Middle frontal gyrus (tissue), 1 donor: ENCODE results near the gene SLC25A21.
"Not testable (repeated sequence)": the region's sequence is repeated elsewhere in the genome, so short reads cannot be mapped to it uniquely, and the experiment has no call there.

ENCODE experiments used
- DNase-seq: peaks from one replicate; pipeline ENCODE4 v3.0.0-alpha.2; 2015; ENCODE audit warnings: low spot score; ENCODE audit errors: extremely low spot score

The SLC25A21 gene

DNA sequence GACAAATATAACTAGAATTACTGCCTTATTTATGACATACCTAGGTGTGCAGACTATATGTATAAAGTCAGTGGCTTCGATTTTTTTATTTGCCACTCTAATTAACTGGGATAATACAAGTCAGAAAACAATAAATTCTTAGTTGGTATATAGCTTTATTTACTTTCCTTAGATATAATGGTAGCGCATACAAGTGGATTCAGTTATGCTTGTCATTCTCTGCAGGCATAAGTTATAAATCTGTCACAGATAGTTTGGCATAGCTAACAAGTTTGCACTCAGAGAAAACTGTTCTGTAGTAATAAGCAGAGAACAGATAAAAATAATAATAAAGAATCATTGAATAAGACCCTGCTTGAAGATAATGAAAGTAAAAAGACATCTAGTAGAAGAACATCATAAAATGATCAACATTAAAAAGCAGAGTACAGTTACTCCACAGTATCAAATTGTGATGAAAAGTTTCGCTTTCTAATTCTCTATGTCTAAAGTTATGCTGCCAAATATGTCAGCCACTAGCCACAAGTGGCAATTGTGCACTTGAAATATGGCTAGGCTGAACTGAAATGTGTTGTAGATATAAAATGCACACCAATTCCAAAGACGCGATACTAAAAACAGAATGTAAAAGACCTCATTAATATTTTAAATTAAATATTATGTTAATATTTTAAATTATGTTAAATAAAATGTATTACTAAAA, 224.1 kb downstream of the SLC25A21 start:
- DNase-seq, result no peak

DNA sequence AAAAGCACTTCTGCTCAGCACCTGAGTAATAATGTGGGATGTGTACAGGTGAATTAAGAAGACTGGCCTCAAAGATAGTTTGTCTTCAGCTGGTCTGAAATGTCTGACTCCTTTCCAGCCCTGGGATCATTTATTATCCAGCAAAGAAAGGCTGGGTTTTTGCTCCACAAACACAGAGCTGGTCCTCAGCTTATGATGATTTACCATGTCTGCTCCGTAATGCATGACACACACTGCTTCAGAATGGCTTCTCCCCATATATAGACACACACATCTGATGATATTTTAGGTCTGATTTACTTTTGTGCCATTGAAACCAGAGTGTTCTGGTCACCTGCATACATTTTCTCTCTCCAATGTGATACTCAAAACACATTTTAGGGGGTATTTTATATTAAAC, 225.0 kb downstream of the SLC25A21 start:
- no peak for DNase-seq

GRCh38 chr14:36946872-36947271, 225.5 kb downstream of the SLC25A21 start:
- no peak for DNase-seq

DNA sequence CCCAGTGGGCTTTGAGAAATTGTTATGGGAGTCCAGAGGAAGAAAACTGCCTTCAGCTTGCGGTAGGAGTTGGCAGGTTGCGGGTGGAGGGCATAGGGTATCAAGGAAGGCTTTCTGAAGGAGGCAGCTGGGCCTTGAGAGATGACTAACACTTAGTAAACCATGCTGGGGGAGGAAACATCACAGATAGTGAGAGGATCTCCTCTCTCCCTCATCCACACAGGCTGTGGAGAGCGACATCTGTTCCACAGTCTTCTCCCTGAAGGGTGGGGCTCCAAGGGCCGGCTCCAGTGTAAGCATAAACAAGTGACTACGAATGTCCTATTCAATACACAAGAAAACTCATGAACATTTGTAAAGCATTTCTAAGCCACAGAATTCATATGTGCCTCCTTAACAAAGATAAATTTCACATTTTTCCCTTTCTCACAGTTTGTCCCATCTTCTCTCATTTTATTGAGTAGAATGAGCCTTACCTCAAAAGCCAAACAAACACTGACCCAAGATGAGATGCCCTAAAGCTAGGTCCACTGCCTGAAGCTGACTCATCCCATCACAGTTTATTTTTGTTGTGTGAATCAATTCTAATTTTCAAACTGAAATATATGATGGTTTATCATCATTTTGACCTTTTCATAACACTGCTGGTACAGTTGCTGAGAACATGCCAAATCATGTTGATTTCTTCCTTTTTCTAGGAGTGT, 227.9 kb downstream of the SLC25A21 start:
- DNase-seq, result no peak

DNA sequence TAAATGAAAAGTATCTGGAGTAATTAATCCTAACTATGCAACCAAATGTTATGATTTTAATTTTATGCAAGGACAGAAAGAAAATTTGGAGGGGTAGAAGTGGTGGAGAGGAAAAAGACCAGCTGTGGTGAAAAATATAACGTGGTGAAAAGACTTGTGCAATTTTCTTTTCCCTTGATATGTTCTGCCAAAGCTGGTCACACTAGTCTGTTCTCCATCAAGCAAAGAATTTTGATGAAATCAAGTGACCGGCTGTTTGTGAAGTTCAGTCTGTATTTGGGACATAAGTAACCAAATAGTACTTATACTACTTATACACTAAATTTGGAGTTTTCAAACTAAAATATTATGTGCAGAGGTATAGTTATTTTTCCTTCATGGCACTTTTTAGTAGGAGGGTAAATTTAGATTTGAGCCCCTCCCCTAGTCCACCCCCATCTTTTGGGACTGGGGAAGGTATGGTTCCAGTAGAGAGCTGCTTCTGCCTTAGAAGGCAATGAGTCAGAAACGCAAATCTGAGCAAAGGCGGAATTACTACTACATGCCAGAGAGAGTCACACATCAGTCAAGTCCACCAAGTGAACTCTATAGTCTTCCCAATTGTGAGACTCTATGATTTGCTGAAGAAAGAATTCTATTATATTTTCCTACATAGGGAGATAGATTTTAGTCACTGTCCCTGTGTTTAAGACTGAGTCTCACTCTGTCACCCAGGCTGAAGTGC, 229.7 kb downstream of the SLC25A21 start:
- no peak for DNase-seq

DNA sequence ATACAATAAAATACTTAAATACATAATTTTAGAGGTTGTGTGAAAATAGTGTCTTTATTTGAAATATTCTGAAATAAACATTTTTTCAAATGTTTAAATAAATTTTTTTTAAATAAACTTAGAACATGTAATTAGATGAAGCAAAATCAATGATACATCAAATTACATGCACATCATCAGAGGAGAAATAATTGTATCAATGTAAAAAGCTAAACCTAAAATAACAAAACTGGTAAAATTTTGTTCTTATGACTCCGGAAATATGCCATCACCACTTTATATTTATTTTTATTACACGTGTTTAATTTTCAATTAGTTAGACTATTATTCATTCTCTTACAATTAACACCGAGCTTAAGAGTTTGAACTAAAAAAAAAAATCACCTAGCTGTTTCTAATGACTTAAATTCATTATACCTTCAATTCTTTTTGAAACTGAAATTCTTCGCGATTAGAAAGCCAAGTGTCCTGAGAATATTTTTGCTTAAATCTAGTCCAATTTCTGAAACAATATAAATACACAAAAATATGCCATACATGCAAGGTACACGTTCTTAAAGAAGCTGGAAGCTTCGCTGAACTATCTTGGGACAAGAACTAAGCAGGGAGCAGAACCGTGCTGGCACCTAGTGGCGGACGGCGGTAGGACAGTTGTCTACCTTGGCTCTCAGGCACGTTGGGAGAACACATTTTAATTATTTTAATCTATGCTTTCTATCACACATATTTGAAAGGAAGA, 230.5 kb downstream of the SLC25A21 start:
- peak; percentile 51 for DNase-seq

- DNase-seq, result no peak
These were observed 231.9 kb downstream of the SLC25A21 start for GRCh38 chr14:36940476-36940875.

- DNase-seq, result no peak
These were observed 233.1 kb downstream of the SLC25A21 start for GRCh38 chr14:36939265-36939664.

GRCh38 chr14:36938678-36939077, 233.7 kb downstream of the SLC25A21 start:
- DNase-seq, result no peak

DNA sequence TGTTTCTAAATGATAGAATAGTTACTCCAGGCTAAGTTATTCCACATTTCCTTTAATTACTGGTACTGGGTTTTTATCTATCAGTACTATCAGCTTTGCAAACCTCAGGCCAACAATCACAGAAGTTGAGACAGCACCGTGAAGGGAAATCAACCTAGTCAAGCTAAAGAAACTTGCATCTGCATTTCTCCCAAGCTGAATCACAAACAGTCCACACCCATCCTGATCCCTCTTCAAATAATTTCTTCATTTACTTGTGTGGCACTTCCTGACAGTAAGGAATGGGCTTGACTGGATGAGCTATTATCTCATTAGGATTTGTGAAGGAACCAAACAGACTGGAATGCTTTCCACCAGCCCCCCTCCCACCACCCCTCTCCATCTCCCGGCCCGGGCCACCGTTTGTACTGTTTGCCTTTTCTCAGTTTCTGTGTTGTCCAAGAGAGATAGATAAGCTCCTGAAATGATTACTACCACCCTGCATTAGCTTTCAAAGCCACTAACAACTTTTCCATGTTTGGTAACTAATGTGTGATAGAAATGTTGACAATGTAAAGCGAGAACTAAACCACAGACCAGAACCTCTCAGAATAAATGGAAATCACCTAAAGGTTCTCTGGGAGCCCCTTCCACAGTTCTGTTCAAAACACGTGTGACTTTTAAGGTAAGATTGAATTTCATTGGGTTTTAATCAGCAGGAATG, 236.3 kb downstream of the SLC25A21 start:
- DNase-seq, result no peak

- no peak for DNase-seq
These were observed 238.1 kb downstream of the SLC25A21 start for GRCh38 chr14:36934304-36934703.

- no peak for DNase-seq
These were observed 240.6 kb downstream of the SLC25A21 start for GRCh38 chr14:36931791-36932190.

DNA sequence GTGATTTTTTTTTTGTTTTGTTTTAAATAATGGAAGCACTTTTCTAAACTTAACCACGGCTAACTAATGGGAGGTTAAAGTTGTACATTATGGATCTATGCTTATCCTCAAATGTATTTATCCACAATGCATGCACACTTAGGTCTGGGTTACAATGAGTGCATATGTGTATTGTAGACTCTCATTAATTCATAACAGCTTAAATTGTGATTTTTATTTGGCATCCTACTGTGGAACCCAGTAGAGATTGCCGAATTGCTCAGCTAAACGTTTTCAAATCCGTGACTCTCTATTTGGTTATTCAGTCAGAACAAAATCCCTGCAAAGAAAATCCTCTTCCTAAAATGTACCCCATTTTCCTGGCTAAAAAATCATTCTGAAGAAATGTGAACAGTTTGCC, 244.0 kb downstream of the SLC25A21 start:
- DNase-seq, result no peak

DNA sequence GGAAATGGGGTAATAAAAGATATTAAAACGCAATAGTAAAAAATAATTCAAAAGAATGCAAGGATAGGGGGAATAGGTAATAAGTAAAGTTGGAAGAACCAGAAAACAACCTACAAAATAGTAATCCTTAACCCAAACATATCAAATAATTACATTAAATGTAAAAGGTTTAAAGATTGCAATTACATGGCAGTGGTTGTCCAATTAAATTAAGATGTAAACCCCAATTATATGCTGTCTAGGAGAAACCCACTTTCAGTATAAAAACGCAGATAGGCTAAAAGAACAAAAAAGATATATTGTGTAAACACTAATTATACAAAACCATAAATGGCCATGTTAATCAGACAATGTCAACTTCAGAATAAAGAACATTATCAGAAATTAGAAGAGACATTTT, 247.3 kb downstream of the SLC25A21 start:
- no peak for DNase-seq

DNA sequence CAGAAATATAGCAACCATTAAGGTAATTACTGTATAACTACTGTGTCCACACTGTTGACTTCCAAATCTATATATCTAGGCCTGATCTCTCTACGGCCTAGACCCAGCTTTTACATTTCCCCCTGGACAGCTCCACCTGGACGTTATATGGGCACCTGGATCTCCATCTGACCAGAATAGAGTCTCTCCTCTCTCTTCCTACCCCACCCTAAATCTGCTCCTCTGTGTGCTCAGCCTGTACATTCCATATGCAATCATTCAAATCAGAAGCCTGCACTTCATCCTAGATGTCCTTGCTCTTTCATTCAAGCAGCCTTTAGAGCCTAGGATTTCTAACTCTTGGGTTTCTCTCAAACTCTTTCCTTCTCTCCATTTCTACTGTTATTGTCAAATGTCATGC, 255.7 kb downstream of the SLC25A21 start:
- no peak for DNase-seq

GRCh38 chr14:36915081-36915480, 257.3 kb downstream of the SLC25A21 start:
- no peak for DNase-seq

DNA sequence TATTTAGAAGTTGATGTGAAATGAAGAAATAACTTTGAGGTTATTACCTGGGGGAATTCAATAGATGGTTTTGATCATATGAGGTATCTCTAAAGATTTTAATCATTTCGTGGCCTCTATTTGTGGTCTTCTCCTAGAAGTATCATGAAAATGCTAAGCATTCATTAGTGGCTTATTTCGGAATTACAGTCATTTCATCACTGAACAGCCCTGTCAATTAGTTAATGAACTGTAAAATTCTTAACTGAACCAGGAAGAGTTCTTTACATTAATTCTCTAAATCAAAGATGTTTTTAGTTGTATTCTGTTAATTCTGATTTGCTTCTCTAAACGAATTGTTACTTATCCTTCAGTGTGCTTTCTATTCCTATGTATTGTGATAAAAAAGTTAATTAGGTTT, 261.8 kb downstream of the SLC25A21 start:
- DNase-seq, result no peak

- DNase-seq, result no peak
These were observed 267.0 kb downstream of the SLC25A21 start for GRCh38 chr14:36905272-36905888.

- no peak for DNase-seq
These were observed 270.5 kb downstream of the SLC25A21 start for GRCh38 chr14:36901861-36902260.

DNA sequence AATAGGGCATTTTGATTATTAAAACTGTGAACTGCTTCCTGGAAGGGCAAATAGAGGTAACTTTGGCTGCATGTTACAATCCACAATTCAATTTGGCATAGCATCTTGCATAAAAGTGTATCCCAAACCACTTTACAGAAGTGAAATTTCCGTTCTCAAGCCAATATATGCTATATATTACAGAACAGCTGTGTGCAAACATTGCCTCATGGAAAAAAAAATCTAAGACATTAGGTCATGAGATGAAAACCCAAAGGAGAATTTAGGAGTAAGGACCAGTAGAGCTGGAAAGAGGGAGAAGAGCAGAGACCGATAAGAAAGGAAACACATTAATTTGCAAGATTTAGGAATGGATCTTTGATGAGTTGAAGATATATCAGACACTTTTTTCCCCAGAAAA, 271.6 kb downstream of the SLC25A21 start:
- no peak for DNase-seq

GRCh38 chr14:36896300-36896699, 276.1 kb downstream of the SLC25A21 start:
- not testable (repeated sequence) for DNase-seq
